ENCODE data around the gene NFATC2.

The NFATC2 gene

DNA sequence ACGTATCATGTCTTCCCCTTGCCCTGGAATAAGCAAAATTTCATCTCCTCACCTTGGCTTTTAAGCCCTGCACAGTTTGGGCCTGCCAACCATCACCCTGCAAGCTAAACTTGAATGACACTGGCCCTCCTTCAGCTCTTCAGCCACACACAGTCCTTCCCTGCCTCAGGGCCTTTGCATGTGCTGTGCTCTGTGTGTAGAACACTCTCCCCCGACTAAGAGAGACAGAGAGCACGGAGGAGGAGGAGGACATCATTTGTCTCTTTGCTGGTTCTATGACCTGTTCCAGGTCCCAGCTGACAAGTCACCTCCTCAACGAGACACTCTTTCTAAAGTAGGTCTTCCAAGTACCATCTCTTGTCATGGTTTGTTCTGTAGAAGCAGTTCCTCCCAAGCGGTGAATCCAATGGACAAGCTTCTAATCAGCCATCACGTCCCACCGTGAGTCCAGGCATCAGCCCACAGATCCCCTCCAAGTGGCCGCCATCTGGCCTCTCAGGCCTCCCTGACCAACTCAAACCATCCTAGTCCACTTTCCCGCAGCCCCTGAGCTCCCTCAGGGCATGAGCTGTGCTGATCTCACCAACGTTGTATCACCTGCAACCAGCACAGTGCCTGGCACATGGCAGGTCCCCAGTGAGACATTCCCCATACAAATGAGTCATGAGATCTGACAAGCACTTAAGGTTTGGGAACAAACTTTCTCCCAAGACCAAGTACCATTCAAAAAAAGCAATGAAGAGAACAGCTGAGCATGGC lies 30.5 kb downstream of the NFATC2 start:
- Histone ChIP-seq H3K36me3 (ENCODE audit: control insufficient read depth, low read length) (peaks cover 74% of the 10 kb centered on the region), H3K79me2 (ENCODE audit: control insufficient read depth, low read length) (no peaks in the 10 kb centered on the region), H3K4me2 (ENCODE audit: low read length) (no peak overlapping the region), H3K27me3 (ENCODE audit: control insufficient read depth, low read length) (no peaks in the 10 kb centered on the region), H3K9me3 (ENCODE audit: control insufficient read depth, insufficient read depth, low read length) (no peaks in the 10 kb centered on the region), H3K9me2 (replicated peaks; ENCODE audit: control insufficient read depth, low read length) (no peaks in the 10 kb centered on the region), H3K4me1 (ENCODE audit: control insufficient read depth, low read length) (peaks cover 26% of the 10 kb centered on the region), H3K27ac (ENCODE audit: low read depth, low read length) (no peak overlapping the region), H3F3A (ENCODE audit: control insufficient read depth, insufficient read depth) (no peaks in the 10 kb centered on the region), H4K20me1 (ENCODE audit: control insufficient read depth, insufficient read depth, low read depth, low read length) (no peaks in the 10 kb centered on the region), H3K4me3 (ENCODE audit: low read length) (no peak overlapping the region)
- TF ChIP-seq, protein P1, sequence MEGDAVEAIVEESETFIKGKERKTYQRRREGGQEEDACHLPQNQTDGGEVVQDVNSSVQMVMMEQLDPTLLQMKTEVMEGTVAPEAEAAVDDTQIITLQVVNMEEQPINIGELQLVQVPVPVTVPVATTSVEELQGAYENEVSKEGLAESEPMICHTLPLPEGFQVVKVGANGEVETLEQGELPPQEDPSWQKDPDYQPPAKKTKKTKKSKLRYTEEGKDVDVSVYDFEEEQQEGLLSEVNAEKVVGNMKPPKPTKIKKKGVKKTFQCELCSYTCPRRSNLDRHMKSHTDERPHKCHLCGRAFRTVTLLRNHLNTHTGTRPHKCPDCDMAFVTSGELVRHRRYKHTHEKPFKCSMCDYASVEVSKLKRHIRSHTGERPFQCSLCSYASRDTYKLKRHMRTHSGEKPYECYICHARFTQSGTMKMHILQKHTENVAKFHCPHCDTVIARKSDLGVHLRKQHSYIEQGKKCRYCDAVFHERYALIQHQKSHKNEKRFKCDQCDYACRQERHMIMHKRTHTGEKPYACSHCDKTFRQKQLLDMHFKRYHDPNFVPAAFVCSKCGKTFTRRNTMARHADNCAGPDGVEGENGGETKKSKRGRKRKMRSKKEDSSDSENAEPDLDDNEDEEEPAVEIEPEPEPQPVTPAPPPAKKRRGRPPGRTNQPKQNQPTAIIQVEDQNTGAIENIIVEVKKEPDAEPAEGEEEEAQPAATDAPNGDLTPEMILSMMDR (IDR thresholded peaks at IDR 0.05; ENCODE audit: low read depth, low read length, poor library complexity, severe bottlenecking): no peak
- no peak for TF ChIP-seq EZH2phosphoT487 (IDR thresholded peaks at IDR 0.05; ENCODE audit: borderline replicate concordance, low read length)

DNA sequence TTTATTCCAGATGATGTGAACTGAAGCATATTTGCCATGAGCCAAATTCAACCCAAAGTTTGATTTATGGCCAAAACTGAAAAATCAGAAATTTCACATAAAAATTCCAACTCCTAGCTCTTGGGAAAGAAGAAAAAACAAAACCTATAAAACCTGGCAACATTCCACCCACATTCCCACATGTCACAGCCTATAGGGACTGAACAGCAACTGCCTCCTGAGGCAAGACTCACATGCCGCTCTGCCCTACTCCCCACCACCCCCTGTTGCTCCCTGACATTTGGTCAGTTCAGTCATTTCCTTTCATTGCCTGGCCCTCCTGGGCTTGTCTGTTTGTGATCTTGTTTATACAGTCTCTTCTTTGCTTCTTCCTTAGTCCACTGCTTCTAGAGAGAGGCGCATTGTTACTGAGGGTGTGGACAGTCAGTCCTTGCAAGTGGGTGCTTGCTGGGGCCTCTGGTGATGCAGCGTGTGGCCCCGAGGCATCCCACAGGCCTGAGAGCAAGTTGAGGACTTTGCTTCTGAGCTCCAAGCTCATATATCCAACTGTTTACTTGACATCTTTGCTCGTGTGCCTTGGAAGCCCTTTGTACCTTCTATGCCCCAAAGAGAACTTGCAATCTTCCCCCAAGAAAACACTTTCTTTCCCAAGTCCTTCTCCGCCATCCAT lies 31.4 kb downstream of the NFATC2 start:
- TF ChIP-seq, protein P1 (IDR thresholded peaks at IDR 0.05; ENCODE audit: low read depth, low read length, poor library complexity, severe bottlenecking): no peak
- TF ChIP-seq EZH2phosphoT487 (IDR thresholded peaks at IDR 0.05; ENCODE audit: borderline replicate concordance, low read length): no peak

DNA sequence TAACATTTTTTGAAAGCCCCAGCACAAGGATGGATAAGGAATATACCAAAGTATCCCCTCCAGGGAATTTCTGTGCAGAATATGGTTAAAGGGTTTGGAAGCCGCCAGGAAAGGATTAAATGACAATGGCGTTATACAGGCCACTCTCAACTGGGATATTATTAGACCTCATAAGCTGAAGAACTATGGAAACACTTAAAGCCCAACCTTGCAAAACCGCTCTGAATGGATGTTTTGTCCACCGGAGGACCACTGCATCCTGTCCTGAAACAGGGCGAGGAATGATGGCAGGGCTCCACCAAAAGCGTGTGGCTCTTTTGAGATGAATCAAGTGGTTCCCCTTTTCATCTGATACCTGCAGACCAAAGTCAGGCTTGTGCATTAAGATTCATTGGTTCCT lies 32.4 kb downstream of the NFATC2 start:
- TF ChIP-seq EZH2phosphoT487 (IDR thresholded peaks at IDR 0.05; ENCODE audit: borderline replicate concordance, low read length): no peak
- TF ChIP-seq, protein P1 (IDR thresholded peaks at IDR 0.05; ENCODE audit: low read depth, low read length, poor library complexity, severe bottlenecking): no peak

More for the DNA sequence above, 31.4 kb downstream of the NFATC2 start:
- Histone ChIP-seq H3F3A (ENCODE audit: control insufficient read depth, insufficient read depth) (no peaks in the 10 kb centered on the region), H3K36me3 (ENCODE audit: control insufficient read depth, low read length) (peaks cover 70% of the 10 kb centered on the region), H3K9me2 (replicated peaks; ENCODE audit: control insufficient read depth, low read length) (no peaks in the 10 kb centered on the region), H3K79me2 (ENCODE audit: control insufficient read depth, low read length) (no peaks in the 10 kb centered on the region), H3K4me1 (ENCODE audit: control insufficient read depth, low read length) (peaks cover 27% of the 10 kb centered on the region), H3K4me2 (ENCODE audit: low read length) (no peak overlapping the region), H4K20me1 (ENCODE audit: control insufficient read depth, insufficient read depth, low read depth, low read length) (no peaks in the 10 kb centered on the region), H3K4me3 (ENCODE audit: low read length) (no peak overlapping the region), H3K9me3 (ENCODE audit: control insufficient read depth, insufficient read depth, low read length) (no peaks in the 10 kb centered on the region), H3K27ac (ENCODE audit: low read depth, low read length) (no peak overlapping the region), H3K27me3 (ENCODE audit: control insufficient read depth, low read length) (no peaks in the 10 kb centered on the region)

More for the DNA sequence above, 32.4 kb downstream of the NFATC2 start:
- Histone ChIP-seq H3K4me1 (ENCODE audit: control insufficient read depth, low read length) (peaks cover 32% of the 10 kb centered on the region), H3K9me2 (replicated peaks; ENCODE audit: control insufficient read depth, low read length) (no peaks in the 10 kb centered on the region), H3K4me3 (ENCODE audit: low read length) (no peak overlapping the region), H3F3A (ENCODE audit: control insufficient read depth, insufficient read depth) (no peaks in the 10 kb centered on the region), H3K79me2 (ENCODE audit: control insufficient read depth, low read length) (peaks cover 4% of the 10 kb centered on the region; the same call in 1 of the 2 replicates), H3K9me3 (ENCODE audit: control insufficient read depth, insufficient read depth, low read length) (no peaks in the 10 kb centered on the region), H3K27me3 (ENCODE audit: control insufficient read depth, low read length) (no peaks in the 10 kb centered on the region), H4K20me1 (ENCODE audit: control insufficient read depth, insufficient read depth, low read depth, low read length) (no peaks in the 10 kb centered on the region), H3K36me3 (ENCODE audit: control insufficient read depth, low read length) (peaks cover 71% of the 10 kb centered on the region), H3K27ac (ENCODE audit: low read depth, low read length) (no peak overlapping the region), H3K4me2 (ENCODE audit: low read length) (no peak overlapping the region)

Data from DOHH2 (cell line).